PC-3 (cell line): ENCODE data around the gene CTRL.

Experiments used
- EZH2 ChIP-seq: fragments of 300-600 bp; sonication (generic); IDR thresholded peaks from one replicate; pipeline ENCODE4 v1.6.1; 2017; ENCODE audit warnings: antibody characterized with exemption, mild to moderate bottlenecking, low read length; ENCODE audit not compliant: unreplicated experiment
- EZH2phosphoT487 ChIP-seq: fragments of 300-600 bp; sonication (generic); IDR thresholded peaks from 2 replicates; pipeline ENCODE4 v1.6.1; 2018; ENCODE audit warnings: mild to moderate bottlenecking, antibody characterized with exemption, low read length, borderline replicate concordance
- TF ChIP-seq, protein P1 (sequence below): fragments of 300-600 bp; sonication (generic); conservative IDR thresholded peaks from 2 replicates; pipeline ENCODE4 v1.5.1; 2017; ENCODE audit warnings: antibody characterized with exemption, low read depth, mild to moderate bottlenecking, low read length

DNA sequence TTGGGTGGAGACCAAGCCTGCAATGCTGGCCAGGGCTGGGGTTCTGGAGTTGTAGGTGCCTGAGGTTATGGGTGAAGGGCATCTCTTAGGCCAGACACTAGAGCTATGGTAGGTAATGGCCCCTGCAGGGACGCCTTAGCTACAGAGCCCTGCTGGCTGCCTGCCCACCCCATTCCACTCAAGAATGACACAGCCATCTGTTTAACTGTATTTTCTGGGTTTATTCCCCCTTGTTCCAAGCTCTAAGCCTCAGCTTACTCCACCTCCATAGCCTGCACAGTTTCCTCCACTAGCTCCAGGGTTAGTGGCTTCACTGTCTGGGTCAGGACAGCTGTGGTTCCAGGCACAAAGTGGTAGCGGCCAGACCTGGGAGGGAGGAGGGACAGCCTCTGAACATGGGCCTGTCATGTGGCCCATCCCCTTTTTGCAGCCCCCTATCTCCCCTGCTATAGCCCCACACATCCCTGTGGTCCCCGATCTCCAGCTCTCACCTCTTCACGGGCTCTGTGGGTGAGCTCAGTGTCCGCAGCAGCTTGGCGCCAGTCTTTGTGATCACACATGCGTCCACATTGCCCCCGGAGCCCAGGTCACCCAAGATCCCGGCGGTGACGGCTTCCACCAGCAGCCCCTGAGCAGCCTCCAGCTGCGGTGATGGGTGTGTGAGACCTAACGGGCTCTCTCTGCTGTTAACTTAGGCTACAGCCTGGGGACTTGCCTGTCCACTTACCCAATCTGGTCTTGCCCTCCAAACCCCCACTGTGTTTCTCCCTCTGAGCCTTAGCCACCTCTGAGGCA, 2.8 kb upstream of the CTRL start:
- TF ChIP-seq, protein P1, sequence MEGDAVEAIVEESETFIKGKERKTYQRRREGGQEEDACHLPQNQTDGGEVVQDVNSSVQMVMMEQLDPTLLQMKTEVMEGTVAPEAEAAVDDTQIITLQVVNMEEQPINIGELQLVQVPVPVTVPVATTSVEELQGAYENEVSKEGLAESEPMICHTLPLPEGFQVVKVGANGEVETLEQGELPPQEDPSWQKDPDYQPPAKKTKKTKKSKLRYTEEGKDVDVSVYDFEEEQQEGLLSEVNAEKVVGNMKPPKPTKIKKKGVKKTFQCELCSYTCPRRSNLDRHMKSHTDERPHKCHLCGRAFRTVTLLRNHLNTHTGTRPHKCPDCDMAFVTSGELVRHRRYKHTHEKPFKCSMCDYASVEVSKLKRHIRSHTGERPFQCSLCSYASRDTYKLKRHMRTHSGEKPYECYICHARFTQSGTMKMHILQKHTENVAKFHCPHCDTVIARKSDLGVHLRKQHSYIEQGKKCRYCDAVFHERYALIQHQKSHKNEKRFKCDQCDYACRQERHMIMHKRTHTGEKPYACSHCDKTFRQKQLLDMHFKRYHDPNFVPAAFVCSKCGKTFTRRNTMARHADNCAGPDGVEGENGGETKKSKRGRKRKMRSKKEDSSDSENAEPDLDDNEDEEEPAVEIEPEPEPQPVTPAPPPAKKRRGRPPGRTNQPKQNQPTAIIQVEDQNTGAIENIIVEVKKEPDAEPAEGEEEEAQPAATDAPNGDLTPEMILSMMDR: no peak
- no peak for TF ChIP-seq EZH2
- TF ChIP-seq EZH2phosphoT487: no peak
